Fibroblast of lung (primary cell): ENCODE measurements around the gene PWWP2B. TPM values are rescaled to one million over a fixed set of nuclear protein-coding genes. Genes with fewer than 3 reads are reported as not detected.

Source experiments
- DNase-seq, 2 donors: peaks; one replicate each; pipeline versions ENCODE4 v3.0.0 to v3.0.0-alpha.2; 2010; ENCODE audit warnings: low read depth in 2 of 2
- H2AFZ ChIP-seq: 2 replicates; pipeline ENCODE4 v1.5.1; 2012; ENCODE audit warnings: low read length, control low read depth, inconsistent platforms
- H3K27ac ChIP-seq: 2 replicates; pipeline ENCODE4 v1.5.1; 2011; ENCODE audit warnings: low read length, control low read depth; ENCODE audit not compliant: insufficient read depth
- H3K27me3 ChIP-seq: 2 replicates; pipeline ENCODE4 v1.5.1; 2011; ENCODE audit warnings: mild to moderate bottlenecking, low read length; ENCODE audit not compliant: control insufficient read depth, insufficient read depth
- H3K36me3 ChIP-seq: 2 replicates; pipeline ENCODE4 v1.5.1; 2011; ENCODE audit warnings: low read length; ENCODE audit not compliant: control insufficient read depth, insufficient read depth
- H3K4me1 ChIP-seq: 2 replicates; pipeline ENCODE4 v1.5.1; 2011; ENCODE audit warnings: low read length; ENCODE audit not compliant: control insufficient read depth, insufficient read depth; ENCODE audit errors: extremely low read depth
- H3K4me2 ChIP-seq: 2 replicates; pipeline ENCODE4 v1.5.1; 2011; ENCODE audit warnings: low read length, control low read depth; ENCODE audit not compliant: insufficient read depth; ENCODE audit errors: extremely low read depth
- H3K4me3 ChIP-seq, 4 experiments: fragments of 200-600 bp in 1 of 4; sonication (generic) in 1 of 4; replicated peaks in 1 of 4; 2 replicates each; pipeline ENCODE4 v1.5.1; 2011 to 2016; ENCODE audit warnings: low read length in 4 of 4, low read depth in 3 of 4, mild to moderate bottlenecking in 3 of 4, control low read depth in 2 of 4, inconsistent platforms in 1 of 4, mixed read lengths in 1 of 4; ENCODE audit not compliant: insufficient read depth in 1 of 4; ENCODE audit errors: control extremely low read depth in 1 of 4
- H3K79me2 ChIP-seq: 2 replicates; pipeline ENCODE4 v1.5.1; 2012; ENCODE audit warnings: mild to moderate bottlenecking, low read length, inconsistent platforms; ENCODE audit not compliant: control insufficient read depth, insufficient read depth
- H3K9ac ChIP-seq: 2 replicates; pipeline ENCODE4 v1.5.1; 2011; ENCODE audit warnings: mild to moderate bottlenecking, low read length, control low read depth; ENCODE audit not compliant: insufficient read depth
- H3K9me3 ChIP-seq: 2 replicates; pipeline ENCODE4 v1.5.1; 2012; ENCODE audit warnings: low read depth, low read length; ENCODE audit not compliant: control insufficient read depth, insufficient read depth
- H4K20me1 ChIP-seq: 2 replicates; pipeline ENCODE4 v1.5.1; 2011; ENCODE audit warnings: low read length; ENCODE audit not compliant: control insufficient read depth, insufficient read depth; ENCODE audit errors: extremely low read depth
- EZH2 ChIP-seq: IDR thresholded peaks from 2 replicates; pipeline ENCODE4 v1.5.1; 2012; ENCODE audit warnings: low read length, control low read depth, mild to moderate bottlenecking; ENCODE audit errors: missing control alignments
- polyA plus RNA-seq, 2 donors: library from polyadenylated mRNA; depleted of rRNA in 1 of 2; stranded (reverse) in 1 of 2; unstranded in 1 of 2; fragments of >200 nt; gene quantifications; 2 replicates each; pipeline ENCODE4 v1.2.1, GENCODE V29; 2011 to 2012; ENCODE audit warnings: missing spikeins in 1 of 2
- total RNA-seq: library from RNA; depleted of rRNA; stranded (reverse); fragments of >200 nt; gene quantifications from 2 replicates; pipeline ENCODE4 v1.2.1, GENCODE V29; 2014
- TF ChIP-seq, protein P1 (sequence below), 2 donors: IDR thresholded peaks in 1 of 2; conservative IDR thresholded peaks in 1 of 2; 1 replicate in 1 of 2; 2 replicates in 1 of 2; pipeline ENCODE4 v1.5.1; 2011 to 2012; ENCODE audit warnings: low read length in 2 of 2, control low read depth in 1 of 2, inconsistent platforms in 1 of 2, low read depth in 1 of 2, mild to moderate bottlenecking in 1 of 2

PWWP2B gene
- total and polyA plus RNA-seq, 2 donors (not counting 1 experiment from before 2014, with no cell fraction given) = 1.5 to 15.9 TPM

- H3K9me3 ChIP-seq = peaks cover 3% of the 10 kb centered on the region
- H3K4me3 ChIP-seq = no peak overlapping the region
- H3K4me2 ChIP-seq = no peak overlapping the region
- no peaks in the 10 kb centered on the region for H3K27me3 ChIP-seq
- no peak overlapping the region for H3K9ac ChIP-seq
- no peaks in the 10 kb centered on the region for H3K79me2 ChIP-seq
- H3K27ac ChIP-seq = no peak overlapping the region
- H2AFZ ChIP-seq = no peak overlapping the region
- no peaks in the 10 kb centered on the region for H3K36me3 ChIP-seq
- TF ChIP-seq EZH2 = no peak
- TF ChIP-seq, protein P1, sequence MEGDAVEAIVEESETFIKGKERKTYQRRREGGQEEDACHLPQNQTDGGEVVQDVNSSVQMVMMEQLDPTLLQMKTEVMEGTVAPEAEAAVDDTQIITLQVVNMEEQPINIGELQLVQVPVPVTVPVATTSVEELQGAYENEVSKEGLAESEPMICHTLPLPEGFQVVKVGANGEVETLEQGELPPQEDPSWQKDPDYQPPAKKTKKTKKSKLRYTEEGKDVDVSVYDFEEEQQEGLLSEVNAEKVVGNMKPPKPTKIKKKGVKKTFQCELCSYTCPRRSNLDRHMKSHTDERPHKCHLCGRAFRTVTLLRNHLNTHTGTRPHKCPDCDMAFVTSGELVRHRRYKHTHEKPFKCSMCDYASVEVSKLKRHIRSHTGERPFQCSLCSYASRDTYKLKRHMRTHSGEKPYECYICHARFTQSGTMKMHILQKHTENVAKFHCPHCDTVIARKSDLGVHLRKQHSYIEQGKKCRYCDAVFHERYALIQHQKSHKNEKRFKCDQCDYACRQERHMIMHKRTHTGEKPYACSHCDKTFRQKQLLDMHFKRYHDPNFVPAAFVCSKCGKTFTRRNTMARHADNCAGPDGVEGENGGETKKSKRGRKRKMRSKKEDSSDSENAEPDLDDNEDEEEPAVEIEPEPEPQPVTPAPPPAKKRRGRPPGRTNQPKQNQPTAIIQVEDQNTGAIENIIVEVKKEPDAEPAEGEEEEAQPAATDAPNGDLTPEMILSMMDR (conservative IDR thresholded peaks at IDR 0.05 in 1 of 2, IDR thresholded peaks at IDR 0.05 in 1 of 2; ENCODE audit: low read depth in 1 of 2, low read length in 2 of 2) = no peak
- H4K20me1 ChIP-seq = no peaks in the 10 kb centered on the region
- no peak for DNase-seq
- no peaks in the 10 kb centered on the region for H3K4me1 ChIP-seq
These were observed 45.6 kb downstream of the PWWP2B start for GRCh38 chr10:132442636-132443035.

DNA sequence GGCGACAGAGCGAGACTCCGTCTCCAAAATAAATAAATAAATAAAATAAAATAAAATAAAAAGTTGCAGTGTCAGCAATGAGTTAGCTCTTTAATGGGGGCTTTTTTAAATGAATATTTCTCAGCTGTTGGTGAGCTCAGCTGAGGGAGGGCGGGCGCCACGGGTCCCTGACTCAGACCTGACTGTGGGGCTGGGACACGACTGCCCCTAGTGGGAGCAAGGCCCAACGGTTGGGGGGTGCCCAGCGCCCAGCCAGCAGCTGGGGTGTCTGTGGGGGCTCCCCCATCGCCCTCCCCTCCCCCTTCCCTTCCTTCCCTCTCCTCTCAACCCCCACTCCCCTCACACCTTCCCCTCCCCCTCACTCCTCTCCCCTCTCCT lies 46.6 kb downstream of the PWWP2B start:
- TF ChIP-seq, protein P1 (conservative IDR thresholded peaks at IDR 0.05 in 1 of 2, IDR thresholded peaks at IDR 0.05 in 1 of 2; ENCODE audit: low read depth in 1 of 2, low read length in 2 of 2) = peak; percentile 32 to 57
- no peak for TF ChIP-seq EZH2
- no peak overlapping the region for H3K4me3 ChIP-seq
- no peaks in the 10 kb centered on the region for H4K20me1 ChIP-seq
- no peaks in the 10 kb centered on the region for H3K4me1 ChIP-seq
- DNase-seq = peak; percentile 32 to 45
- no peak overlapping the region for H3K9ac ChIP-seq
- H3K79me2 ChIP-seq = no peaks in the 10 kb centered on the region
- no peaks in the 10 kb centered on the region for H3K36me3 ChIP-seq
- no peaks in the 10 kb centered on the region for H3K27me3 ChIP-seq
- H2AFZ ChIP-seq = no peak overlapping the region
- H3K9me3 ChIP-seq = peaks cover 3% of the 10 kb centered on the region
- H3K27ac ChIP-seq = no peak overlapping the region
- no peak overlapping the region for H3K4me2 ChIP-seq

GRCh38 chr10:132443983-132444876 lies 47.2 kb downstream of the PWWP2B start:
- H3K4me3 ChIP-seq = no peak overlapping the region
- H3K4me1 ChIP-seq = no peaks in the 10 kb centered on the region
- DNase-seq = no peak
- H3K9ac ChIP-seq = no peak overlapping the region
- H3K27ac ChIP-seq = no peak overlapping the region
- no peak overlapping the region for H2AFZ ChIP-seq
- H3K9me3 ChIP-seq = peaks cover 3% of the 10 kb centered on the region
- no peaks in the 10 kb centered on the region for H3K79me2 ChIP-seq
- no peaks in the 10 kb centered on the region for H4K20me1 ChIP-seq
- no peak for TF ChIP-seq EZH2
- TF ChIP-seq, protein P1 (conservative IDR thresholded peaks at IDR 0.05 in 1 of 2, IDR thresholded peaks at IDR 0.05 in 1 of 2; ENCODE audit: low read depth in 1 of 2, low read length in 2 of 2) = no peak
- H3K27me3 ChIP-seq = no peaks in the 10 kb centered on the region
- H3K36me3 ChIP-seq = no peaks in the 10 kb centered on the region
- no peak overlapping the region for H3K4me2 ChIP-seq
